ENCODE data around the gene RNU7-1. TPM values are rescaled to one million over a fixed set of nuclear protein-coding genes. Genes with fewer than 3 reads are reported as not detected.

RNU7-1 gene
- total and polyA plus RNA-seq, 2 of the 4 experiments (the other 2 are of a cell fraction): not detected

DNA sequence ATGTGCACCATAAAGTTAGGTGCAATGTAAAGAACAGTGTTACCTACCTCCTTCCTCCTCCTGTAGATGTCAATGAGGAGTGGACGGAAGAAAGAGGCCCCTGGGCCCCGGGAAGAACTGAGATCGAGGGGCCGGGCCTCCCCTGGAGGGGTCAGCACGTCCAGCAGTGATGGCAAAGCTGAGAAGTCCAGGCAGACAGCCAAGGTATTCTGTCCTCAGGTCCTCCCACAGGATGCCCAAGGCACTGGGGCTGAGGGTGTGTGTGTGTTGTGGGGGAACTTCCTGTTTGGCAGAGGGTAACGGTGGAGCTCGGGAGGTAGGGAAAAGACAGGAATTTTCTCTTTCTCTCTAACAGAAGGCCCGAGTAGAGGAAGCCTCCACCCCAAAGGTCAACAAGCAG lies 9.5 kb upstream of the RNU7-1 start:
- H3K9me1 ChIP-seq (ENCODE audit: insufficient read depth, low read length): peaks cover 9% of the 10 kb centered on the region
- H3K4me2 ChIP-seq (ENCODE audit: low read depth, low read length): no peak overlapping the region
- peak; percentile 54 for DNase-seq
- H3K9me3 ChIP-seq (ENCODE audit: control insufficient read depth, insufficient read depth, low read length): no peaks in the 10 kb centered on the region
- no peak overlapping the region for H3K14ac ChIP-seq (replicated peaks; ENCODE audit: low read depth, low read length)
- H4K91ac ChIP-seq (ENCODE audit: insufficient read depth, low read depth, low read length): no peak overlapping the region; the same call in 1 of the 2 replicates
- H3K4me1 ChIP-seq (ENCODE audit: control insufficient read depth, insufficient read depth, low read length): peaks cover 14% of the 10 kb centered on the region
- no peak overlapping the region for H3K18ac ChIP-seq (ENCODE audit: low read depth, low read length)
- H3K56ac ChIP-seq (ENCODE audit: extremely low read depth, insufficient read depth, low read length): no peak overlapping the region
- H3K79me1 ChIP-seq (ENCODE audit: low read depth in 1 of 2, low read length in 2 of 2): peaks cover 6 to 65% of the 10 kb centered on the region in 2 experiments; a peak in 3 of 4 replicates
- no peak for ATAC-seq (ENCODE audit: low read depth)
- no peak overlapping the region for H2BK15ac ChIP-seq (ENCODE audit: low read depth, low read length)
- no peak overlapping the region for H2BK20ac ChIP-seq (ENCODE audit: low read depth, low read length)
- WGBS, 2 experiments (ENCODE audit: extremely low coverage in 2 of 2, insufficient read length in 1 of 2): 20% methylated on average over 3 of the region's 8 CpGs; no CpG with 5 or more reads in 1 of the 2 experiments
- H3K36me3 ChIP-seq (ENCODE audit: control insufficient read depth, insufficient read depth, low read length): peaks cover 46% of the 10 kb centered on the region
- H4K20me1 ChIP-seq (ENCODE audit: insufficient read depth, low read length): peaks cover 55% of the 10 kb centered on the region
- in situ Hi-C loops (cut with MboI; ENCODE audit: low sequenced_read_pairs) (no loop called here), intact Hi-C loops (cut with micrococcal nuclease) (no loop called here), dilution Hi-C loops (cut with HindIII; ENCODE audit: low sequenced_read_pairs, unreplicated experiment) (no loop called here)
- H2BK120ac ChIP-seq (ENCODE audit: low read depth, low read length): no peak overlapping the region
- TF ChIP-seq RCOR1 (IDR thresholded peaks at IDR 0.05; ENCODE audit: insufficient replicate concordance, low read length): no peak
- TF ChIP-seq, protein P1, sequence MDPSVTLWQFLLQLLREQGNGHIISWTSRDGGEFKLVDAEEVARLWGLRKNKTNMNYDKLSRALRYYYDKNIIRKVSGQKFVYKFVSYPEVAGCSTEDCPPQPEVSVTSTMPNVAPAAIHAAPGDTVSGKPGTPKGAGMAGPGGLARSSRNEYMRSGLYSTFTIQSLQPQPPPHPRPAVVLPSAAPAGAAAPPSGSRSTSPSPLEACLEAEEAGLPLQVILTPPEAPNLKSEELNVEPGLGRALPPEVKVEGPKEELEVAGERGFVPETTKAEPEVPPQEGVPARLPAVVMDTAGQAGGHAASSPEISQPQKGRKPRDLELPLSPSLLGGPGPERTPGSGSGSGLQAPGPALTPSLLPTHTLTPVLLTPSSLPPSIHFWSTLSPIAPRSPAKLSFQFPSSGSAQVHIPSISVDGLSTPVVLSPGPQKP (IDR thresholded peaks at IDR 0.05; ENCODE audit: borderline replicate concordance, low read depth, low read length): no peak
- TF ChIP-seq CHD1 (IDR thresholded peaks at IDR 0.05; ENCODE audit: low read depth, low read length): no peak
- TF ChIP-seq BHLHE40 (IDR thresholded peaks at IDR 0.05; ENCODE audit: low read depth, low read length): no peak
- no peak for TF ChIP-seq CEBPB (IDR thresholded peaks at IDR 0.05; ENCODE audit: low read depth, low read length)
- TF ChIP-seq RAD21 (IDR thresholded peaks at IDR 0.05; ENCODE audit: low read length): no peak
- TF ChIP-seq MAZ (IDR thresholded peaks at IDR 0.05; ENCODE audit: borderline replicate concordance, low read depth, low read length): no peak
- TF ChIP-seq, protein P2, sequence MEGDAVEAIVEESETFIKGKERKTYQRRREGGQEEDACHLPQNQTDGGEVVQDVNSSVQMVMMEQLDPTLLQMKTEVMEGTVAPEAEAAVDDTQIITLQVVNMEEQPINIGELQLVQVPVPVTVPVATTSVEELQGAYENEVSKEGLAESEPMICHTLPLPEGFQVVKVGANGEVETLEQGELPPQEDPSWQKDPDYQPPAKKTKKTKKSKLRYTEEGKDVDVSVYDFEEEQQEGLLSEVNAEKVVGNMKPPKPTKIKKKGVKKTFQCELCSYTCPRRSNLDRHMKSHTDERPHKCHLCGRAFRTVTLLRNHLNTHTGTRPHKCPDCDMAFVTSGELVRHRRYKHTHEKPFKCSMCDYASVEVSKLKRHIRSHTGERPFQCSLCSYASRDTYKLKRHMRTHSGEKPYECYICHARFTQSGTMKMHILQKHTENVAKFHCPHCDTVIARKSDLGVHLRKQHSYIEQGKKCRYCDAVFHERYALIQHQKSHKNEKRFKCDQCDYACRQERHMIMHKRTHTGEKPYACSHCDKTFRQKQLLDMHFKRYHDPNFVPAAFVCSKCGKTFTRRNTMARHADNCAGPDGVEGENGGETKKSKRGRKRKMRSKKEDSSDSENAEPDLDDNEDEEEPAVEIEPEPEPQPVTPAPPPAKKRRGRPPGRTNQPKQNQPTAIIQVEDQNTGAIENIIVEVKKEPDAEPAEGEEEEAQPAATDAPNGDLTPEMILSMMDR (conservative IDR thresholded peaks at IDR 0.05; ENCODE audit: low read depth, low read length): no peak
- TF ChIP-seq FOS (IDR thresholded peaks at IDR 0.05; ENCODE audit: low read depth, low read length): no peak
- no peak for TF ChIP-seq NFE2L2 (IDR thresholded peaks at IDR 0.05; ENCODE audit: low read depth, low read length)
- H2AK9ac ChIP-seq (replicated peaks; ENCODE audit: low read depth, low read length, poor library complexity): peak overlapping the region; percentile 33
- H3K23ac ChIP-seq (ENCODE audit: low read depth, low read length): peak overlapping the region; percentile 43; the same call in 1 of the 2 replicates
- H3K27ac ChIP-seq (ENCODE audit: insufficient read depth, low read length): peak overlapping the region; percentile 8; the same call in 1 of the 2 replicates
- H2AK5ac ChIP-seq (ENCODE audit: low read depth, low read length): no peak overlapping the region; the same call in 1 of the 2 replicates
- no peak overlapping the region; the same call in 1 of the 2 replicates for H3K4ac ChIP-seq (ENCODE audit: low read depth, low read length)
- H3K4me3 ChIP-seq (ENCODE audit: insufficient read depth, low read depth, low read length): no peak overlapping the region
- H4K8ac ChIP-seq (ENCODE audit: low read depth in 2 of 2, low read length in 2 of 2): 0 out of 4 replicates have a peak overlapping the region, but pooled peaks of 1 of the 2 experiments have one; percentile 1
- CTCF ChIA-PET: no interaction called here
- H3K9ac ChIP-seq (ENCODE audit: low read depth, low read length): no peak overlapping the region; the same call in 1 of the 2 replicates
- H3K27me3 ChIP-seq (ENCODE audit: control insufficient read depth, insufficient read depth, low read length): no peaks in the 10 kb centered on the region
- POLR2A ChIA-PET (ENCODE audit: unreplicated experiment): interaction anchor here (0.6 kb wide), 1 partner anchor 245 kb away, joined by 6 read pairs; no protein-coding TSS in a partner anchor
- H4K5ac ChIP-seq (ENCODE audit: low read depth, low read length): no peak overlapping the region
- H2AFZ ChIP-seq (replicated peaks; ENCODE audit: low read length, poor library complexity): no peak overlapping the region
- BruUV-seq (replicated peaks): no TSS peak
- peak overlapping the region; percentile 18 for H2BK5ac ChIP-seq (ENCODE audit: low read depth, low read length, poor library complexity, severe bottlenecking)

All from IMR-90 (cell line).